H9 (cell line): ENCODE measurements around the gene CRABP2. TPM values are rescaled to one million over a fixed set of nuclear protein-coding genes. Genes with fewer than 3 reads are reported as not detected.

ENCODE experiments used
- DNase-seq: peaks from one replicate; pipeline ENCODE4 v3.0.0-alpha.2; 2017
- H2AFZ ChIP-seq: one replicate; pipeline ENCODE4 v1.6.1; 2013; ENCODE audit warnings: mild to moderate bottlenecking, low read length, control low read depth, moderate library complexity
- H2AK5ac ChIP-seq: 2 replicates; pipeline ENCODE4 v1.6.1; 2013; ENCODE audit warnings: low read length, control low read depth, mixed read lengths; ENCODE audit not compliant: insufficient read length
- H2BK120ac ChIP-seq: one replicate; pipeline ENCODE4 v1.6.1; 2013; ENCODE audit warnings: low read depth, mild to moderate bottlenecking, low read length, control low read depth, inconsistent platforms; ENCODE audit not compliant: poor library complexity, severe bottlenecking
- H2BK12ac ChIP-seq: 2 replicates; pipeline ENCODE4 v1.6.1; 2013; ENCODE audit warnings: low read length, control low read depth, mixed read lengths, low read depth; ENCODE audit not compliant: insufficient read length
- H2BK15ac ChIP-seq: 2 replicates; pipeline ENCODE4 v1.6.1; 2013; ENCODE audit warnings: low read depth, low read length, control low read depth
- H2BK20ac ChIP-seq: one replicate; pipeline ENCODE4 v1.6.1; 2013; ENCODE audit warnings: low read depth, mild to moderate bottlenecking, low read length, control low read depth, inconsistent platforms; ENCODE audit not compliant: poor library complexity, severe bottlenecking
- H2BK5ac ChIP-seq: 2 replicates; pipeline ENCODE4 v1.6.1; 2013; ENCODE audit warnings: low read length, control low read depth, mixed read lengths; ENCODE audit not compliant: insufficient read length
- H3K14ac ChIP-seq: 2 replicates; pipeline ENCODE4 v1.6.1; 2013; ENCODE audit warnings: low read length, control low read depth; ENCODE audit not compliant: insufficient read depth
- H3K18ac ChIP-seq: 2 replicates; pipeline ENCODE4 v1.6.1; 2013; ENCODE audit warnings: low read depth, mild to moderate bottlenecking, mixed read lengths, low read length, control low read depth; ENCODE audit not compliant: insufficient read length
- H3K23ac ChIP-seq: 2 replicates; pipeline ENCODE4 v1.6.1; 2013; ENCODE audit warnings: low read length, control low read depth, mixed read lengths, low read depth; ENCODE audit not compliant: insufficient read length
- H3K23me2 ChIP-seq: 2 replicates; pipeline ENCODE4 v1.6.1; 2013; ENCODE audit warnings: low read depth, mild to moderate bottlenecking, mixed read lengths, low read length, control low read depth; ENCODE audit not compliant: insufficient read length, poor library complexity, severe bottlenecking
- H3K27ac ChIP-seq: 2 replicates; pipeline ENCODE4 v1.5.1; 2013; ENCODE audit warnings: low read length, control low read depth, mixed read lengths, low read depth; ENCODE audit not compliant: insufficient read length
- H3K27me3 ChIP-seq: 2 replicates; pipeline ENCODE4 v1.6.1; 2013; ENCODE audit warnings: low read length, control low read depth, inconsistent platforms; ENCODE audit not compliant: insufficient read depth
- H3K4ac ChIP-seq: 2 replicates; pipeline ENCODE4 v1.6.1; 2013; ENCODE audit warnings: low read depth, mild to moderate bottlenecking, control low read depth, inconsistent platforms, low read length, moderate library complexity
- H3K4me1 ChIP-seq: 2 replicates; pipeline ENCODE4 v1.6.1; 2013; ENCODE audit warnings: low read length, control low read depth, inconsistent platforms; ENCODE audit not compliant: insufficient read depth
- H3K4me2 ChIP-seq: 2 replicates; pipeline ENCODE4 v1.6.1; 2013; ENCODE audit warnings: low read length, control low read depth, mixed read lengths; ENCODE audit not compliant: insufficient read length, insufficient read depth
- H3K56ac ChIP-seq: 2 replicates; pipeline ENCODE4 v1.6.1; 2013; ENCODE audit warnings: low read depth, mild to moderate bottlenecking, mixed read lengths, low read length, control low read depth; ENCODE audit not compliant: insufficient read length
- H3K79me1 ChIP-seq: 2 replicates; pipeline ENCODE4 v1.6.1; 2013; ENCODE audit warnings: low read depth, mild to moderate bottlenecking, moderate library complexity, low read length, control low read depth, inconsistent platforms; ENCODE audit not compliant: insufficient read depth, poor library complexity, severe bottlenecking
- H3K79me2 ChIP-seq: 2 replicates; pipeline ENCODE4 v1.6.1; 2013; ENCODE audit warnings: low read length, control low read depth, inconsistent platforms; ENCODE audit not compliant: insufficient read depth
- H3K9ac ChIP-seq: 2 replicates; pipeline ENCODE4 v1.6.1; 2013; ENCODE audit warnings: low read length, control low read depth, mixed read lengths; ENCODE audit not compliant: insufficient read length; ENCODE audit errors: extremely low read depth
- H3K9me3 ChIP-seq: one replicate; pipeline ENCODE4 v1.6.1; 2013; ENCODE audit warnings: low read depth, low read length, inconsistent platforms; ENCODE audit not compliant: control insufficient read depth
- H3T11ph ChIP-seq: one replicate; pipeline ENCODE4 v1.6.1; 2013; ENCODE audit warnings: mild to moderate bottlenecking, low read length, control low read depth, inconsistent platforms
- H4K20me1 ChIP-seq: one replicate; pipeline ENCODE4 v1.6.1; 2013; ENCODE audit not compliant: control insufficient read depth, insufficient read length, insufficient read depth
- H4K5ac ChIP-seq: 2 replicates; pipeline ENCODE4 v1.6.1; 2013; ENCODE audit warnings: low read depth, mild to moderate bottlenecking, mixed read lengths, low read length, control low read depth; ENCODE audit not compliant: insufficient read length
- H4K8ac ChIP-seq: replicated peaks from 2 replicates; pipeline ENCODE4 v1.6.1; 2013; ENCODE audit warnings: low read length, control low read depth, mixed read lengths, low read depth; ENCODE audit not compliant: insufficient read length
- H4K91ac ChIP-seq: 2 replicates; pipeline ENCODE4 v1.6.1; 2013; ENCODE audit warnings: low read depth, mild to moderate bottlenecking, moderate library complexity, mixed read lengths, low read length, control low read depth; ENCODE audit not compliant: insufficient read length
- H3K27ac Mint-ChIP-seq, 3 experiments: 2 replicates in 2 of 3; 3 replicates in 1 of 3; pipeline ENCODE4 v1.8.0; 2020 to 2021; ENCODE audit warnings: mixed read lengths in 3 of 3, mild to moderate bottlenecking in 1 of 3, moderate library complexity in 1 of 3
- H3K27me3 Mint-ChIP-seq: 2 replicates; pipeline ENCODE4 v1.8.0; 2021; ENCODE audit warnings: low read depth, mild to moderate bottlenecking, moderate library complexity, mixed read lengths
- H3K36me3 Mint-ChIP-seq, 3 experiments: 2 replicates in 2 of 3; 3 replicates in 1 of 3; pipeline ENCODE4 v1.8.0; 2020 to 2021; ENCODE audit warnings: low read depth in 3 of 3, mixed read lengths in 3 of 3; ENCODE audit not compliant: insufficient read depth in 1 of 3
- H3K4me1 Mint-ChIP-seq, 2 experiments: 2 replicates each; pipeline ENCODE4 v1.8.0; 2020; ENCODE audit warnings: mixed read lengths in 2 of 2
- H3K4me3 Mint-ChIP-seq, 2 experiments: 2 replicates in 1 of 2; 3 replicates in 1 of 2; pipeline ENCODE4 v1.8.0; 2020 to 2021; ENCODE audit warnings: mild to moderate bottlenecking in 2 of 2, mixed read lengths in 2 of 2, moderate library complexity in 1 of 2
- H3K9me3 Mint-ChIP-seq, 2 experiments: 2 replicates in 1 of 2; 3 replicates in 1 of 2; pipeline ENCODE4 v1.8.0; 2020; ENCODE audit warnings: mild to moderate bottlenecking in 2 of 2, mixed read lengths in 2 of 2, moderate library complexity in 1 of 2
- WGBS: extraction: QIAGEN DNeasy Blood & Tissue Kit; methylation state at CpG from one replicate; pipeline ENCODE4 v1.1.7; 2013; ENCODE audit warnings: missing lambda C conversion rate, low lambda C conversion rate, mixed read lengths; ENCODE audit not compliant: insufficient read length; ENCODE audit errors: extremely low coverage; 5-methylcytosine and 5-hydroxymethylcytosine counted together
- total RNA-seq: library from RNA; stranded (reverse); gene quantifications from 2 replicates; pipeline ENCODE4 v1.2.1, GENCODE V29; 2021
- TF ChIP-seq, protein P1 (sequence below): fragments of 200-600 bp; sonication (generic); conservative IDR thresholded peaks from 3 replicates; pipeline ENCODE4 v1.8.0; 2021; ENCODE audit warnings: antibody characterized with exemption, mild to moderate bottlenecking

CRABP2 gene
- total RNA-seq, 1 experiment from 2014 or later = 184 TPM

DNA sequence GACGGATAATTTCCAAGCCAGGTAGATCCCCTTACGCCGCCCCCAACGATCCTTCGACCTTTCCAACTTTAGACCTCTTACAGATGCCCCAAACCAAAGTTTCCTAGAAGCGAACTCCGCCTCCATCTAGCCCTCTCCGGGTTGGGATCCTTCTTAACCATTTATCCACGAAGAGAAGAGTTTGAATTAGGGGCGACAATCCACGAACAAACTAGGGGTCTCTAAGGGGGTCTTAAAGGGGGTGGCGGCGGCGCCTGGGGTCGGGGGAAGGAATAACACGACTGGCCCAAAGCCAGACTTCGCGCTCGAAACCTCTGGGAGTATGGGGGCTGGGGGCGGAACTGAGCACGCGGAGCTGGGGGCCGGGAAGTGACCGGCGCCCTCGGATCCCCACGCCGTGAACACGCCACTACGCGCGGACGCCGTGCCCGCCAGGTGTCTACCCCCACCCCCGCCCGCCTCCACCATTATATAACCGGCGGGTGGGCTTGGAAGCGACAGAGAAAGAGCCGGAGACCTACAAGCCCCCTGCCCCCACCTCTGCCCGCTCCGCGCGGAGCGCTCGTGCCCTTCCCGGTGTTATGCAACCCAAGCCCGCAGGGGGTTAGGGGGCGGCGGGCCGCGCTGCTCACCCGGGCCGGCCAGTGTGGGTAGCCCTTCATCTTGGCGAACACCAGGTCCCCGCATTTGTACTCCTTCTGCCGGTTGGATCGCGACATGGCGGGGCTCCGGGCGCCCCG lies 45.5 kb upstream of the CRABP2 start:
- Histone ChIP-seq H2BK15ac (no peak overlapping the region; the same call in 1 of the 2 replicates), H2BK12ac (no peak overlapping the region), H3K56ac (no peak overlapping the region), H3K79me1 (no peaks in the 10 kb centered on the region), H3K4ac (no peak overlapping the region; the same call in 1 of the 2 replicates), H2AFZ (no peak overlapping the region), H4K20me1 (no peaks in the 10 kb centered on the region), H3K27ac (no peak overlapping the region), H3K27me3 (no peaks in the 10 kb centered on the region), H2BK20ac (no peak overlapping the region), H4K5ac (no peak overlapping the region), H3K23me2 (peaks cover 23% of the 10 kb centered on the region), H4K8ac (no peak overlapping the region), H3K18ac (peak overlapping the region; percentile 86), H3K23ac (no peak overlapping the region), H3T11ph (no peak overlapping the region), H3K79me2 (peaks cover 27% of the 10 kb centered on the region; the same call in 1 of the 2 replicates), H3K9ac (peak overlapping the region; percentile 85), H2AK5ac (no peak overlapping the region), H2BK5ac (no peak overlapping the region), H2BK120ac (peak overlapping the region; percentile 51), H3K4me1 (peaks cover 25% of the 10 kb centered on the region), H3K9me3 (no peaks in the 10 kb centered on the region), H3K4me2 (peak overlapping the region; percentile 73), H4K91ac (no peak overlapping the region), H3K14ac (peak overlapping the region; percentile 93)
- no peaks in the 10 kb centered on the region for H3K27me3 Mint-ChIP-seq
- no peak for DNase-seq
- TF ChIP-seq, protein P1, sequence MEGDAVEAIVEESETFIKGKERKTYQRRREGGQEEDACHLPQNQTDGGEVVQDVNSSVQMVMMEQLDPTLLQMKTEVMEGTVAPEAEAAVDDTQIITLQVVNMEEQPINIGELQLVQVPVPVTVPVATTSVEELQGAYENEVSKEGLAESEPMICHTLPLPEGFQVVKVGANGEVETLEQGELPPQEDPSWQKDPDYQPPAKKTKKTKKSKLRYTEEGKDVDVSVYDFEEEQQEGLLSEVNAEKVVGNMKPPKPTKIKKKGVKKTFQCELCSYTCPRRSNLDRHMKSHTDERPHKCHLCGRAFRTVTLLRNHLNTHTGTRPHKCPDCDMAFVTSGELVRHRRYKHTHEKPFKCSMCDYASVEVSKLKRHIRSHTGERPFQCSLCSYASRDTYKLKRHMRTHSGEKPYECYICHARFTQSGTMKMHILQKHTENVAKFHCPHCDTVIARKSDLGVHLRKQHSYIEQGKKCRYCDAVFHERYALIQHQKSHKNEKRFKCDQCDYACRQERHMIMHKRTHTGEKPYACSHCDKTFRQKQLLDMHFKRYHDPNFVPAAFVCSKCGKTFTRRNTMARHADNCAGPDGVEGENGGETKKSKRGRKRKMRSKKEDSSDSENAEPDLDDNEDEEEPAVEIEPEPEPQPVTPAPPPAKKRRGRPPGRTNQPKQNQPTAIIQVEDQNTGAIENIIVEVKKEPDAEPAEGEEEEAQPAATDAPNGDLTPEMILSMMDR = no peak; the same call in 2 of the 3 replicates
- peaks cover 2 to 12% (median 11%) of the 10 kb centered on the region in 3 experiments for H3K36me3 Mint-ChIP-seq
- peaks cover 46 to 49% of the 10 kb centered on the region in 2 experiments for H3K4me1 Mint-ChIP-seq
- H3K9me3 Mint-ChIP-seq = no peaks in the 10 kb centered on the region
- peak overlapping the region; percentile 91 to 94 for H3K4me3 Mint-ChIP-seq
- peak overlapping the region; percentile 88 to 98 (median 96) for H3K27ac Mint-ChIP-seq
- no CpG with 5 or more reads among the region's 64 CpGs for WGBS
